Endothelial cell of umbilical vein (primary cell): ENCODE results near the gene TOP3B.

Source experiments
- CTCF ChIP-seq, 2 donors: IDR thresholded peaks; 1 replicate in 1 of 2; 2 replicates in 1 of 2; pipeline ENCODE4 v1.5.1; 2011; ENCODE audit warnings: low read length in 2 of 2, mild to moderate bottlenecking in 2 of 2, moderate library complexity in 2 of 2, control low read depth in 1 of 2, inconsistent platforms in 1 of 2, low read depth in 1 of 2; ENCODE audit not compliant: insufficient read depth in 1 of 2; ENCODE audit errors: extremely low read depth in 1 of 2
- EZH2 ChIP-seq: IDR thresholded peaks from 2 replicates; pipeline ENCODE4 v1.6.1; 2012; ENCODE audit warnings: borderline replicate concordance, low read depth, mild to moderate bottlenecking, moderate library complexity, low read length, inconsistent platforms; ENCODE audit not compliant: severe bottlenecking
- GATA2 ChIP-seq: IDR thresholded peaks from 2 replicates; pipeline ENCODE4 v1.7.0; 2011; ENCODE audit warnings: low read depth, mild to moderate bottlenecking, moderate library complexity, mixed read lengths, low read length; ENCODE audit not compliant: insufficient read length, insufficient read depth
- JUN ChIP-seq: IDR thresholded peaks from 2 replicates; pipeline ENCODE4 v1.6.1; 2011; ENCODE audit warnings: borderline replicate concordance, low read depth; ENCODE audit not compliant: insufficient read length, insufficient read depth
- POLR2A ChIP-seq: IDR thresholded peaks from 2 replicates; pipeline ENCODE4 v1.6.1; 2012; ENCODE audit warnings: low read depth, mild to moderate bottlenecking, control low read depth, low read length

- TF ChIP-seq POLR2A (no peak), CTCF (IDR thresholded peaks at IDR 0.05; ENCODE audit: extremely low read depth in 1 of 2, insufficient read depth in 1 of 2, low read depth in 1 of 2, low read length in 2 of 2) (no peak), GATA2 (no peak), EZH2 (no peak), JUN (no peak)
These were observed 20.0 kb downstream of the TOP3B start for GRCh38 chr22:21962655-21962949.
